ENCODE results near the gene GTF2A1.

Gene GTF2A1

DNA sequence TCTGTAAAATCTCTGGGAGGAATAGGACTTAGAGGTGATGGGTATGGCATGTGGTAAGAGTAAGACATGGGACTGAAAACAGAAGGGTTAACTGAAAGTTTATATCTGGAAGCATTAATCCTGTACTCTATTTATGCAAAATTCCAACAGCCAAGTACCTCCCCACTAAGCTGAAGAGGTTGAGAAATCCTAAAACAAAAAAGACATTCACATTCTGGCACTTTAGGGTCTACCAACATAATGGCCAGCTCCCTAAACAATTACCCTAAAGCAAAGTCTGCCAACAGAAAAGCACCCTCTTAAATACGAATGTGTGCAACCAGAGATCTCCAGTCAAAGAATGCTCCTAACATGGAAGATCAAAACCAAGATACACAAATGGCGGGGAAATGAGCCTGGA lies 87.4 kb downstream of the GTF2A1 start:
- DNase-seq (ENCODE audit: low spot score): no peak

DNA sequence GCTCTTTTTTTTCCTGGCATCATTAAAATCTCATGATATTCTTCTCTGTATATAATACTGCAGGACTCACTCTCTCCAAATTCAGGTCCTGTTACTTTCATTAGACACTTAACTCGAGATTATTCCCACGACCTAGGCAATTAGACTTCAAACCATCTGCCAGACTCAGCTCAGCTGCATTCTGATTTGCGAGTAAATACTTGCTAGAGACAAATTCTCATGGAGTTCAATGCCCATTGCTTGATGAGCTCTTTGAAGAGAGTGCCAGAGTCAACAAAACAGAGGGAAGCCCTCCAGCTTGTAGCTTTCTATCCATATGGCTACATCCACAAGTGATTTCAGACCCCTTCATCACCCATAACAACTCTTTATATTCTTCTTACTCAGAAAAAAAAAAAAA lies 88.3 kb downstream of the GTF2A1 start:
- DNase-seq (ENCODE audit: low spot score): no peak

GRCh38 chr14:81129242-81129641 lies 91.5 kb downstream of the GTF2A1 start:
- DNase-seq (ENCODE audit: low spot score): no peak

GRCh38 chr14:81127785-81128184 lies 93.0 kb downstream of the GTF2A1 start:
- DNase-seq (ENCODE audit: low spot score): no peak

- no peak for DNase-seq (ENCODE audit: low spot score)
Observed at GRCh38 chr14:81125536-81125935, 95.2 kb downstream of the GTF2A1 start.
